ENCODE measurements around the gene EPHA6.
A peak's percentile ranks its signal among the peaks of the same experiment; 100 is the strongest.

The EPHA6 gene

GRCh38 chr3:97029972-97030371 lies 215.6 kb downstream of the EPHA6 start:
- no peak for DNase-seq

GRCh38 chr3:97037294-97037943 lies 223.0 kb downstream of the EPHA6 start:
- no peak for DNase-seq

- no peak for DNase-seq
Observed at GRCh38 chr3:97043411-97043810, 229.0 kb downstream of the EPHA6 start.

- no peak for DNase-seq
Observed at GRCh38 chr3:97057365-97057764, 243.0 kb downstream of the EPHA6 start.

- no peak for DNase-seq
Observed at GRCh38 chr3:97059168-97059567, 244.8 kb downstream of the EPHA6 start.

- DNase-seq: no peak
Observed at GRCh38 chr3:97066531-97066930, 252.1 kb downstream of the EPHA6 start.

GRCh38 chr3:97070302-97070701 lies 255.9 kb downstream of the EPHA6 start:
- DNase-seq: no peak

- no peak for DNase-seq
Observed at GRCh38 chr3:97074546-97074945, 260.2 kb downstream of the EPHA6 start.

GRCh38 chr3:97076673-97077072 lies 262.3 kb downstream of the EPHA6 start:
- DNase-seq: no peak

- DNase-seq: peak; percentile 1
Observed at GRCh38 chr3:97089621-97090020, 275.2 kb downstream of the EPHA6 start.

- peak; percentile 8 for DNase-seq
Observed at GRCh38 chr3:97102641-97103040, 288.2 kb downstream of the EPHA6 start.

GRCh38 chr3:97105989-97106651 lies 291.7 kb downstream of the EPHA6 start:
- no peak for DNase-seq

- DNase-seq: no peak
Observed at GRCh38 chr3:97106652-97106989, 292.2 kb downstream of the EPHA6 start.

- no peak for DNase-seq
Observed at GRCh38 chr3:97108136-97108535, 293.7 kb downstream of the EPHA6 start.

- DNase-seq: no peak
Observed at GRCh38 chr3:97111244-97111643, 296.9 kb downstream of the EPHA6 start.

- no peak for DNase-seq
Observed at GRCh38 chr3:97121386-97121785, 307.0 kb downstream of the EPHA6 start.

GRCh38 chr3:97125902-97126499 lies 311.6 kb downstream of the EPHA6 start:
- DNase-seq: no peak

GRCh38 chr3:97131476-97131875 lies 317.1 kb downstream of the EPHA6 start:
- DNase-seq: no peak

GRCh38 chr3:97138914-97139541 lies 324.6 kb downstream of the EPHA6 start:
- DNase-seq: no peak

GRCh38 chr3:97148931-97149330 lies 334.5 kb downstream of the EPHA6 start:
- no peak for DNase-seq

GRCh38 chr3:97161169-97161568 lies 346.8 kb downstream of the EPHA6 start:
- DNase-seq: no peak

- no peak for DNase-seq
Observed at GRCh38 chr3:97177242-97177641, 362.8 kb downstream of the EPHA6 start.

GRCh38 chr3:97181704-97182103 lies 367.3 kb downstream of the EPHA6 start:
- no peak for DNase-seq

GRCh38 chr3:97187771-97188170 lies 373.4 kb downstream of the EPHA6 start:
- no peak for DNase-seq

All from fibroblast of upper back skin (primary cell).